ENCODE measurements around the gene VAMP1.
"Not testable (repeated sequence)": the region's sequence is repeated elsewhere in the genome, so short reads cannot be mapped to it uniquely, and the experiment has no call there.

Gene VAMP1, protein sequence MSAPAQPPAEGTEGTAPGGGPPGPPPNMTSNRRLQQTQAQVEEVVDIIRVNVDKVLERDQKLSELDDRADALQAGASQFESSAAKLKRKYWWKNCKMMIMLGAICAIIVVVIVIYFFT

DNA sequence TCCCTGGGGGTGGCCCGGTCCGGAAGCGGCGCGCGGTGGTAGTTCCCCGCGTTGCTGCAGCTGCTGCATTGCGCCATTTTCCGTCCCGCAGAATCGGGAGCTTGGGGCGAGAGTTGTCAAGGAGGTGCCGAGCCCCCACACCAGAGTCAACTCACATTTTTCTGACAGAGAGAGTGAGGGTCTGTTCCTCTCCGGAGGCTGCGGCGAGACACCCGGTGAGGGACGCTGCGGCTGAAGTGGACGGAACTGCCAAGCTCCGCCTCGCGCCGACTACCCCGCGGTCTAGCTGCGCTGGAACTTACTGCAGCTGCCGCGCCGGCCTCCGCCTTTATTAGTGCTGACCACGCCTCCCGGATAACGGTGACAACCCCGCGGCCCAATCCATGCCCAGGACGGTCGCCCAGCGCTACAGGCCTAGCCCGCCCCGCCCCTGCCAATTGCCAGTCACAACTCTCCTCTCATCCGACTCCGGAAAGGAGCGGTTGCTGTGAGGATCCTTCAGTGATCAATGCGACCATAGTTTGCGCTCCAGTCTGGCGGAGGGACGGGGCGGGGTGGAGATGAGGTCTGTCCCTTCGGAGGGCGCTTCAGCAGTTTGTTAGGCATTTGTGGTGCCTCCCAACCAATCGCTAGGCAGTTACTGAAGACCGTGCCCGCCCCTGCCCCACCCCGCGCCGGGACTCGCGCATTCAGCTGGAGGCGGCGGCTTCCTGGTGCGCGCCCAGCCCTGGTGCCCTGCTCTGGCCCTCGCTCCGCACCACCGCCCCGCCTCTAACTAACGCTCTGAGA is at the start of gene VAMP1:
Gene VAMP1, minus strand, starts transcription at position 303 of the 789 bp plus-strand sequence. Its CDS starts 146 bp downstream, at position 157.
- Histone ChIP-seq H3K4me3 (ENCODE audit: low read length) (peak within 1 kb of the TSS; percentile 87), H3K4me1 (ENCODE audit: control insufficient read depth, insufficient read depth, low read length) (peaks cover 33% of the 10 kb centered on the region), H3K36me3 (ENCODE audit: control insufficient read depth, insufficient read depth, low read length, severe bottlenecking) (peaks cover 11% of the 10 kb centered on the region), H3K9ac (ENCODE audit: low read length) (peak within 1 kb of the TSS; percentile 91), H3K9me3 (ENCODE audit: control insufficient read depth, low read length) (no peaks in the 10 kb centered on the region), H3K27me3 (replicated peaks; ENCODE audit: control insufficient read depth, insufficient read depth, low read length) (no peaks in the 10 kb centered on the region)
- peak; percentile 99 for DNase-seq (ENCODE audit: low read depth)

DNA sequence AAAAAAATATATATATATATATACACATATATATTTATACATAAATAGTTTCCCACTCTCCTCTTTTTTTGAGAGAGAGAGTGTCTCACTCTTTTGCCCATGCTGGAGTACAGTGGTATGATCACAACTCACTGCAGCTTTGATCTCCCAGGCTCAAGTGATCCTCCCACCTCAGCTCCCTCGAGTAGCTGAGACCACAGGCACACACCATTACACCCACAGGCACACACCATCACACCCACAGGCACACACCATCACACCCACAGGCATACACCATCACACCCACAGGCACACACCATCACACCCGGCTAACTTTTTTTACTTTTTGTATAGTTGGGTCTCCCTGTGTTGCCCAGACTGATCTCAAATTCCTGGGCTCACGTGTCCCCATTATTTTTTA is 49.7 kb upstream of the VAMP1 start:
- no peaks in the 10 kb centered on the region for H3K27me3 ChIP-seq (replicated peaks; ENCODE audit: control insufficient read depth, insufficient read depth, low read length)
- H3K9ac ChIP-seq (ENCODE audit: low read length), result no peak overlapping the region
- no peaks in the 10 kb centered on the region for H3K4me1 ChIP-seq (ENCODE audit: control insufficient read depth, insufficient read depth, low read length)
- no peak overlapping the region for H3K4me3 ChIP-seq (ENCODE audit: low read length)
- no peaks in the 10 kb centered on the region for H3K9me3 ChIP-seq (ENCODE audit: control insufficient read depth, low read length)
- no peak for DNase-seq (ENCODE audit: low read depth)
- H3K36me3 ChIP-seq (ENCODE audit: control insufficient read depth, insufficient read depth, low read length, severe bottlenecking), result peaks cover 74% of the 10 kb centered on the region

DNA sequence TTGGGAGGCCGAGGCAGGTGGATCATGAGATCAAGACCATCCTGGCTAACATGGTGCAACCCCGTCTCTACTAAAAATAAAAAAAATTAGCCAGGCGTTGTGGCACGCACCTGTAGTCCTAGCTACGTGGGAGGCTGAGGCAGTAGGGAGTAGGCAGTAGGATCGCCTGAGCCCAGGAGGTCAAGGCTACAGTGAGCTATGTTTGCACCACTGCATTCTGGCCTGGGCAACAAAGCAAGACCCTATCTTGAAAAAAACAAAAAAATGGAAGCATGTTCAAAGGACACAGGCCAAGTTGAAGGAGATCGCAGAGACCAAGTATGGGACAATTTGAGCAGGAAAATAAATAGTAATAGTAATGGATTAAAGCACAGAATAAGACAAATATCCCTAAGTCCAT is 37.6 kb upstream of the VAMP1 start:
- peaks cover 11% of the 10 kb centered on the region for H3K36me3 ChIP-seq (ENCODE audit: control insufficient read depth, insufficient read depth, low read length, severe bottlenecking)
- H3K9me3 ChIP-seq (ENCODE audit: control insufficient read depth, low read length), result no peaks in the 10 kb centered on the region
- no peak overlapping the region for H3K9ac ChIP-seq (ENCODE audit: low read length)
- no peaks in the 10 kb centered on the region for H3K27me3 ChIP-seq (replicated peaks; ENCODE audit: control insufficient read depth, insufficient read depth, low read length)
- no peak overlapping the region for H3K4me3 ChIP-seq (ENCODE audit: low read length)
- H3K4me1 ChIP-seq (ENCODE audit: control insufficient read depth, insufficient read depth, low read length), result no peaks in the 10 kb centered on the region
- no peak for DNase-seq (ENCODE audit: low read depth)

DNA sequence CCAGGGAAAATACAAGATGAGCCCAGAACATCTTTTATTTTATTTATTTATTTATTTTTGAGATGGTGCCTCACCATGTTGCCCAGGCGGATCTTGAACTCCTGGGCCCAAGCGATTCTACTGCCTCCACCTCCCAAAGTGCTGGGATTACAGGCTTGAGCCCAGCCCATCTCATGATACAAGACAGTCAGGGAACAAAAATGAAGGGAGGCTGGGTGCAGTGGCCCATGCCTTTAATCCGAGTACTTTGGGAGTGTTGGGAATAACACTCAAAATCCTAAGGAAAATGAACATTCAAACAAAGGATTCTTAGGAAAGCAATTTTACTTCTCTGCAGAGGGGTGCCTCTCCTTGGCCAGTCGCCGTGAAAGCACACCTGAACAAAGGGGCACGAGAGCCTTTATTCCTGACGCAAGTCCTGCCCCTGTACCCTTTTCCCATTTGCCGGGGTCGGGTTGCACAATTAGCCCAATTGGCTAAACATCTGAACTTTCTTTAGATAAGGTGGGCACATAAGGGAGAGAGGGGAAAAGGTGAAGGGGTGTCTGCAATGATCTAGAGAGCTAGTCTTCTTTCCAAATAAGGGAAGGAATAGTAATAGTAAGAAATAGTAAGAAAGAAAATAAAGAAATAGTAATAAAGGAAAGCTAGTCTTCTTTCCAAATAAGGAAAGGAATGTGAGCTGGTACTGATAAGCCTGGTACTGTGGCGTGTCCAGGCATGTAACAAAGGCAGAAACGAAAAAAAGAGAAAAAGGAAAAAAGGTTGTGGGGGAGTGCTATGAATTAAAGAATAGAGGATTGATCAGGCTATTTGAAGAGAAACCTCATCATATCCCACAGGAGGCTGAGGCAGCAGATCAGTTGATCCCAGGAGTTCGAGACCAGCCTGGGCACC is 36.9 kb upstream of the VAMP1 start:
- peak; percentile 33 for DNase-seq (ENCODE audit: low read depth)
- peaks cover 12% of the 10 kb centered on the region for H3K36me3 ChIP-seq (ENCODE audit: control insufficient read depth, insufficient read depth, low read length, severe bottlenecking)
- H3K27me3 ChIP-seq (replicated peaks; ENCODE audit: control insufficient read depth, insufficient read depth, low read length), result no peaks in the 10 kb centered on the region
- H3K9me3 ChIP-seq (ENCODE audit: control insufficient read depth, low read length), result no peaks in the 10 kb centered on the region
- H3K4me1 ChIP-seq (ENCODE audit: control insufficient read depth, insufficient read depth, low read length), result no peaks in the 10 kb centered on the region
- no peak overlapping the region for H3K9ac ChIP-seq (ENCODE audit: low read length)
- no peak overlapping the region for H3K4me3 ChIP-seq (ENCODE audit: low read length)

DNA sequence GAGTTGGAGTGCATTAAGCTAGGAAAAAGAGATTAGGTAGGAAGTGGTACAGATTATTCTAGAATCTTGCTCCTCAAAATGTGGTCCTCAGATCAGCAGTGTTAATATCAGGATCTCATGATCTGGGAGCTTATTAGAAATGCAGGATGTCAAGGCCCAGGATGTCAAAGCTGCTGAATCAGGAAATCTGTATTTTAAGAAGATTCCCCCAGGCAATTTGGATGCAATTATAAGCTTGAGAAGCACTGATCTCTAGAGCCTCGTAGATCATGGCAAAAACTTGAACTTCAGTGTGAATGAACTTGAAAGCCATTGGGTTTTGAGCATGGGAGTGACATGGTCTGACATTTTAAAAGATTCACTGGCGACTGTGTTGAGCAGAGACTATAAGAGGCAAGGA is 30.0 kb upstream of the VAMP1 start:
- Histone ChIP-seq H3K4me3 (ENCODE audit: low read length) (no peak overlapping the region), H3K36me3 (ENCODE audit: control insufficient read depth, insufficient read depth, low read length, severe bottlenecking) (peaks cover 22% of the 10 kb centered on the region), H3K27me3 (replicated peaks; ENCODE audit: control insufficient read depth, insufficient read depth, low read length) (no peaks in the 10 kb centered on the region), H3K9ac (ENCODE audit: low read length) (no peak overlapping the region), H3K9me3 (ENCODE audit: control insufficient read depth, low read length) (no peaks in the 10 kb centered on the region), H3K4me1 (ENCODE audit: control insufficient read depth, insufficient read depth, low read length) (no peaks in the 10 kb centered on the region)
- no peak for DNase-seq (ENCODE audit: low read depth)

DNA sequence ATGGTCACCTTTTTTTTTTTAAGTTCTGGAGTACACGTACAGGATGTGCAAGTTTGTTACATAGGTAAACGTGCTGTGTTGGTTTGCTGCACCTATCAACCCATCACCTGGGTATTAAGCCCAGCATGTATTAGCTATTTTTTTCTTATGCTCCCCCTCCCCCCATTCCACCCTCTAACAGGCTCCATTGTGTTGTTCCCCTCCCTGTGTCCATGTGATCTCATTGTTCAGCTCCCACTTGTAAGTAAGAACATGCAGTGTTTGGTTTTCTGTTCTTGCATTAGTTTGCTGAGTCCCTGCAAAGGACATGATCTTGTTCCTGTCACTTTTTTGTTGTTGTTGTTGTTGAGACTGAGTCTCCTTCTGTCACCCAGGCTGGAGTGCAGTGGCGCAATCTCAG is 26.8 kb upstream of the VAMP1 start:
- H3K4me3 ChIP-seq (ENCODE audit: low read length); H3K27me3 ChIP-seq (replicated peaks; ENCODE audit: control insufficient read depth, insufficient read depth, low read length); H3K9me3 ChIP-seq (ENCODE audit: control insufficient read depth, low read length); DNase-seq (ENCODE audit: low read depth); H3K9ac ChIP-seq (ENCODE audit: low read length): not testable (repeated sequence)
- peaks cover 19% of the 10 kb centered on the region for H3K36me3 ChIP-seq (ENCODE audit: control insufficient read depth, insufficient read depth, low read length, severe bottlenecking)
- H3K4me1 ChIP-seq (ENCODE audit: control insufficient read depth, insufficient read depth, low read length), result peaks cover 15% of the 10 kb centered on the region

DNA sequence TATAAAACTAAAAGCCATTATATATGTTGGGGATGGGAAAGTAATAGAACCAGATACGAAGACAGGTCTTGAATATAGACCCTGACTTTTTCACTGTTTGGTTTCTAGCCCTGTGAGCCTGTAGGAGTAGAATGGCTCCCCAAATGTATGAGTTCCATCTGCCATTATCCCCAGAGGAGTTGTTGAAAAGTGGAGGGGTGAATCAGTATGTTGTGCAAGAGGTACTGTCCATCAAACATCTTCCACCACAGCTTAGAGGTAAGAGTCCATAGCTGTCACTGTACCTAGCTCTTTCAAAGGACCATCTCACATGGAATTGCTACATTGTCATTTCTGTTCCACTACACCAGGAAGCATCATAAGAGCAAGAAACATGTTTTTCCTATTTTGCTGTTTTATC is 24.5 kb upstream of the VAMP1 start:
- Histone ChIP-seq H3K4me3 (ENCODE audit: low read length) (peak overlapping the region; percentile 94), H3K27me3 (replicated peaks; ENCODE audit: control insufficient read depth, insufficient read depth, low read length) (no peaks in the 10 kb centered on the region), H3K9me3 (ENCODE audit: control insufficient read depth, low read length) (no peaks in the 10 kb centered on the region), H3K4me1 (ENCODE audit: control insufficient read depth, insufficient read depth, low read length) (peaks cover 18% of the 10 kb centered on the region), H3K36me3 (ENCODE audit: control insufficient read depth, insufficient read depth, low read length, severe bottlenecking) (peaks cover 19% of the 10 kb centered on the region), H3K9ac (ENCODE audit: low read length) (no peak overlapping the region)
- peak; percentile 10 for DNase-seq (ENCODE audit: low read depth)

DNA sequence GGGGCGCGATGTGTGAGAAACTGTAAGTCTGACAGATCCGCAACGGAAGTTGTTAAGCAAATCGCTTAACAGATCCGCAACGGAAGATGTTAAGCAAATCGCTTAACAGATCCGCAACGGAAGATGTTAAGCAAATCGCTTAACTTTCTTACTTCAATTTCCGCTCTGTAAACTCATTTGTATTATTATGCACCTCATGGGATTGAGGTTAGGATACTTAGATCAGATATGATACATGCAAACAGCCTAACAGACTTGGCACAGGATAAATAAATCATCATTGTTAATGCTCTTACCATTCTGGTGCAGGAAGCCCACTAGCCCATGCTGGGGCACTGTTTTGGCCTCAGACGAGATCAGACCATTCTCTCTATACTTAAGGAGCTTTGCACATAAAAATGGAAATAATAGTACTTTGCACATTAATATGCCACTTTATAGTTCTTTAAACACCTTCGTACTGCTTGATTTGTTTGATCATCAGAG is 23.8 kb upstream of the VAMP1 start:
- Histone ChIP-seq H3K36me3 (ENCODE audit: control insufficient read depth, insufficient read depth, low read length, severe bottlenecking) (peaks cover 18% of the 10 kb centered on the region), H3K4me3 (ENCODE audit: low read length) (peak overlapping the region; percentile 94), H3K4me1 (ENCODE audit: control insufficient read depth, insufficient read depth, low read length) (peaks cover 18% of the 10 kb centered on the region), H3K9me3 (ENCODE audit: control insufficient read depth, low read length) (no peaks in the 10 kb centered on the region), H3K27me3 (replicated peaks; ENCODE audit: control insufficient read depth, insufficient read depth, low read length) (no peaks in the 10 kb centered on the region), H3K9ac (ENCODE audit: low read length) (peak overlapping the region; percentile 64)
- DNase-seq (ENCODE audit: low read depth), result no peak

DNA sequence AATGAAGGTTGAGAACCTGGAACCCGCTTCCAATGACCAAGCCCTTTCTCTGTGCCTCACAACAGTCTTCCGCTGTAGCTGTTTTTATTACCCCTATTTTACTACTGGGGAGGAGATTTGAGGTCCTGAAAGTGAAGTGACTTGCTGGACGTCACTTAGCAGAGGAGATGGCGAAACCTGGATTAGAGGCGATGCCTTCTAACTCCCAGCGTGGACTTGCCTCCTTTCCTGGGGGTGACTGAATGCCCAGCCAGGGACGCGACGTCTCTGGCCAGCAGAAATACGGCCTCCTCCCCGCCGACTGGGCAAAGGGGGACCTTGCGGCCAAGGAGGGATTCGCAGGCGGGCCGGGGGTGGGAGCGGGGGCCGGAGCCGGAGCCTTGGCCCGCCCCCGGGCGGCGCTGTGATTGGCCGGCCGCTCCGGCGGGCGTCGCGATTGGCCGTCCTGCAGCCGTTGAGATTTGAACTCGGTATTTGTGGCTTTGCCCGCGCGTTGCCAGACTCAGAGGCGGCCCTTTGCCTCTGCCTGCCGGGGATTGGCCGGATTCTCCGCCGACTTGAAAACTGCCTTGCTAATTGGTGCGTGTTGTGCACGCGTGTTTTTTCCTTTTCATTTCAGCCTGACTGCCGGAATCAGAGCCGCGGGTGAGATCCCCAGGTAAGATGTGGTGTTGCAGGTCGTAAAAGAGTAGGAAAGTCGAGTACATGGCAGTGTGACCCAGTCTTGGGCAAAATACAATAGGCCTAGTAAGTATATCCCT is 23.2 kb upstream of the VAMP1 start, which contains the start of gene NCAPD2:
Gene NCAPD2, plus strand, starts transcription at position 606 of the 761 bp plus-strand sequence. CDS start 997 bp downstream, outside the sequence.
- peaks cover 12% of the 10 kb centered on the region for H3K36me3 ChIP-seq (ENCODE audit: control insufficient read depth, insufficient read depth, low read length, severe bottlenecking)

DNA sequence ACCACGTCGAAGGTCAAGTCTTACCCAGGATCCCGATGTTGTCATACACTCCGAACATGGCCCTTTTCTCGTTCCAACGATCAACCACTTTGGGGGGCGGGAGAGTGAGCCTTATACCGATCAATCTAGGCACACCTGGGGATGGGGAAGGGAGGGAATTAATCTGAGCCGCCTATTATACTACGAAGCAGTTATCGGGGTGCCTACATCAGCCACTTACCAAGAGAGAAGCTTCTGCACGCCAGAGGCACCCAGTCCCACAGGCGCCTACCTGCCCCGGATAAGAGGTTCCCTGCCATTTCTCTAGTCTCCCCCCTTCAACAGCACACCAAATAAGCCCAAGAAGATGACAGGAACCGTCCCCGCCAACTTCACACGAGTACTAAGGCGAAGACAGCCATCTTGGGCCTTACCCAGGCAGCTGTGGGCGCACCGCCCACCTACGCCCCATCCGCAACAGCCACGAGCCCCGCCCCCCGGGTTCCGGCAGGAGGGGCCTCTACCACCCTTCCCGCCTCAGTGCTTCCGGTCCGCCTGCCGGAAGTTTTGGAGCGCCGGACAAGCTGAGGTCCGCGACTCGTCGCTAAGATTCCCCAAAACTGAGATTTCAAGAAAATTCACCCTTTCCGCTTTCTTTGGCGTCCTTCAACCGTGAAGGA is 22.5 kb upstream of the VAMP1 start, which contains the start of gene MRPL51:
Gene MRPL51, minus strand, starts transcription at position 425 of the 659 bp plus-strand sequence. Its CDS starts 126 bp downstream, at position 299.
- H3K9ac ChIP-seq (ENCODE audit: low read length), result peak within 1 kb of the TSS; percentile 95
- peaks cover 11% of the 10 kb centered on the region for H3K36me3 ChIP-seq (ENCODE audit: control insufficient read depth, insufficient read depth, low read length, severe bottlenecking)
- peak; percentile 99 for DNase-seq (ENCODE audit: low read depth)
- peaks cover 18% of the 10 kb centered on the region for H3K4me1 ChIP-seq (ENCODE audit: control insufficient read depth, insufficient read depth, low read length)
- no peaks in the 10 kb centered on the region for H3K27me3 ChIP-seq (replicated peaks; ENCODE audit: control insufficient read depth, insufficient read depth, low read length)
- no peaks in the 10 kb centered on the region for H3K9me3 ChIP-seq (ENCODE audit: control insufficient read depth, low read length)
- peak within 1 kb of the TSS; percentile 94 for H3K4me3 ChIP-seq (ENCODE audit: low read length)

More for the DNA sequence above, 23.2 kb upstream of the VAMP1 start, which contains the start of gene NCAPD2:
- H3K4me1 ChIP-seq (ENCODE audit: control insufficient read depth, insufficient read depth, low read length), result peaks cover 18% of the 10 kb centered on the region
- DNase-seq (ENCODE audit: low read depth), result peak; percentile 99
- H3K9me3 ChIP-seq (ENCODE audit: control insufficient read depth, low read length), result no peaks in the 10 kb centered on the region
- H3K4me3 ChIP-seq (ENCODE audit: low read length), result peak within 1 kb of the TSS; percentile 94
- H3K27me3 ChIP-seq (replicated peaks; ENCODE audit: control insufficient read depth, insufficient read depth, low read length), result no peaks in the 10 kb centered on the region
- H3K9ac ChIP-seq (ENCODE audit: low read length), result peak within 1 kb of the TSS; percentile 95

Measured in adipocyte (in vitro differentiated cells).